Head of caudate nucleus (tissue), 42 donors: Measurements from ENCODE around the gene OR51G2.

Experiments used
- DNase-seq, 42 donors: peaks; one replicate each; pipeline versions ENCODE4 v3.0.0 to v3.0.0-alpha.2; 2020 to 2021; ENCODE audit warnings: mixed read lengths in 7 of 42
- intact Hi-C: fragments of 100-400 bp; cut with DNase I; formaldehyde crosslinking; loops from one replicate; pipeline ENCODE4 v1.15.0; 2022

The OR51G2 gene

GRCh38 chr11:4881860-4882500 lies 37.2 kb downstream of the OR51G2 start, which contains the start of gene OR51T1:
Gene OR51T1, plus strand, starts transcription at chr11:4881900. Its CDS starts 0 bp downstream, at chr11:4881900.
- no peak for DNase-seq
- intact Hi-C loops: no loop called here

GRCh38 chr11:4881188-4881587 lies 38.0 kb downstream of the OR51G2 start:
- intact Hi-C loops: no loop called here
- no peak for DNase-seq

GRCh38 chr11:4865855-4866254 lies 53.3 kb downstream of the OR51G2 start:
- no peak for DNase-seq

GRCh38 chr11:4863876-4864275 lies 55.3 kb downstream of the OR51G2 start:
- intact Hi-C loops: no loop called here
- DNase-seq: no peak

More at GRCh38 chr11:4865855-4866254, 53.3 kb downstream of the OR51G2 start:
- intact Hi-C loops: no loop called here
